ENCODE results near the gene PFDN5. TPM values are rescaled to one million over a fixed set of nuclear protein-coding genes. Genes with fewer than 3 reads are reported as not detected.

Gene PFDN5
- total and polyA plus RNA-seq, 4 donors, result 118 to 245 (median 206) TPM

DNA sequence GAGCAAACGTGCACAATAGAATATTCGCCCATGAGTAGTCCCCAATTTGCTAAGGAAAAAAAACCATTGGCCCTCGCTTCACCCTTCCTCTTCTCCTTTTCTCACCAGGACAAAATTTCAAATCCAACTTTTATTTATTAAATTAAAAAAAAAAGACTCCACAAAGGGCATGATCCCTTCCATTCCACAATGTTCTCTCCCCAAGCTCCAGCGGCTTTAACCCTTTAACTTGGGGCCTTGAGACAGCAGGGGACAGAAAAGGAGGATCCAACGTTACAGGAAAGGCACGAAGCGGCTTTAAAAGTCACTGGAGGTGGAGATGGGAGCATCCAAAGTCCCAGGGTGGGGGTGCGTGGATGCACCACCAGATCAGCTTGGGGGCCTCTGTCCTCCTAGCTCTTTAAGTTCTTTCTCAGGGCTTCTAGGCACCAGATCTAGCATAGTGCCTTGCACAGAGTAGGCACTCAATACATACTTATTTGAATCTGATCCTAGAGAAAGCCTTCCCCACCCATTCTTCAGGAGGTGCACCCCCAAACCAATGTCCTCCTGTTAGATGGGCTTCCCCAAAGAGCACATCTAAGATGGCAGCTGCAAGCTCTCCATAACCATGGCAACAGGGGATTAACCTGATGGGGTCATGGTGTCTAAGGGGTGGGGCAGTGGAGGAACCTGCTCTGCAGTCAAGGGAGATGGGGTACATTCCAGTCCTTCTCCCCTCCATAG lies 31.3 kb downstream of the PFDN5 start:
- no peak for TF ChIP-seq FOXA2 (IDR thresholded peaks at IDR 0.05)
- no peak for TF ChIP-seq HNF4A (conservative IDR thresholded peaks at IDR 0.05)
- no peak for TF ChIP-seq RAD21 (IDR thresholded peaks at IDR 0.05)
- TF ChIP-seq RXRA (IDR thresholded peaks at IDR 0.05), result no peak
- TF ChIP-seq FOXA1 (IDR thresholded peaks at IDR 0.05), result no peak
- no peak for TF ChIP-seq EGR1 (IDR thresholded peaks at IDR 0.05; ENCODE audit: low read depth in 2 of 2)
- TF ChIP-seq TAF1 (conservative IDR thresholded peaks at IDR 0.05), result no peak
- TF ChIP-seq HNF4G (IDR thresholded peaks at IDR 0.05), result no peak
- no peak for TF ChIP-seq NR2F2 (IDR thresholded peaks at IDR 0.05)
- TF ChIP-seq GABPA (IDR thresholded peaks at IDR 0.05 in 1 of 2, conservative IDR thresholded peaks at IDR 0.05 in 1 of 2), result no peak
- no peak for TF ChIP-seq ATF3 (IDR thresholded peaks at IDR 0.05)
- 85% methylated on average over 8 of the region's 8 CpGs for WGBS
- Histone ChIP-seq H3K27me3 (ENCODE audit: control insufficient read depth in 4 of 4, insufficient read depth in 4 of 4, low read length in 3 of 4) (no peaks in the 10 kb centered on the region), H3K9me3 (ENCODE audit: control insufficient read depth in 4 of 4, low read length in 3 of 4) (no peaks in the 10 kb centered on the region), H3K36me3 (ENCODE audit: control insufficient read depth in 4 of 4, insufficient read depth in 3 of 4, low read depth in 1 of 4, low read length in 3 of 4) (no peaks in the 10 kb centered on the region), H3K4me3 (ENCODE audit: low read depth in 1 of 3, low read length in 3 of 3) (no peak overlapping the region), H3K4me1 (ENCODE audit: control insufficient read depth in 4 of 4, insufficient read depth in 4 of 4, low read length in 3 of 4) (peaks cover 0 to 25% (median 15%) of the 10 kb centered on the region in 4 donors), H3K27ac (ENCODE audit: low read depth in 1 of 2, low read length in 2 of 2) (no peak overlapping the region), H3K9ac (ENCODE audit: low read depth in 1 of 2, low read length in 2 of 2) (no peak overlapping the region)
- DNase-seq (ENCODE audit: low spot score), result no peak

- no peak overlapping the region for H3K4me3 ChIP-seq (ENCODE audit: low read depth in 1 of 3, low read length in 3 of 3)
- DNase-seq (ENCODE audit: low spot score), result no peak
- H3K27me3 ChIP-seq (ENCODE audit: control insufficient read depth in 4 of 4, insufficient read depth in 4 of 4, low read length in 3 of 4), result no peaks in the 10 kb centered on the region
- WGBS, result 82% methylated on average over 3 of the region's 3 CpGs
- H3K9ac ChIP-seq (ENCODE audit: low read depth in 1 of 2, low read length in 2 of 2), result no peak overlapping the region
- no peak overlapping the region for H3K27ac ChIP-seq (ENCODE audit: low read depth in 1 of 2, low read length in 2 of 2)
- no peaks in the 10 kb centered on the region for H3K36me3 ChIP-seq (ENCODE audit: control insufficient read depth in 4 of 4, insufficient read depth in 3 of 4, low read depth in 1 of 4, low read length in 3 of 4)
- H3K4me1 ChIP-seq (ENCODE audit: control insufficient read depth in 4 of 4, insufficient read depth in 4 of 4, low read length in 3 of 4), result peaks cover 0 to 22% (median 12%) of the 10 kb centered on the region in 4 donors
- TF ChIP-seq CTCF (IDR thresholded peaks at IDR 0.05; ENCODE audit: low read depth, low read length, missing input control) (peak; percentile 27), RAD21 (IDR thresholded peaks at IDR 0.05) (peak; percentile 60 to 64), SP1 (IDR thresholded peaks at IDR 0.05) (no peak), RXRA (IDR thresholded peaks at IDR 0.05) (peak in 1 of 2 donors; percentile 14), ZBTB33 (IDR thresholded peaks at IDR 0.05) (no peak), EGR1 (IDR thresholded peaks at IDR 0.05; ENCODE audit: low read depth in 2 of 2) (no peak)
- H3K9me3 ChIP-seq (ENCODE audit: control insufficient read depth in 4 of 4, low read length in 3 of 4), result no peaks in the 10 kb centered on the region
Observed at GRCh38 chr12:53327435-53328042, 32.2 kb downstream of the PFDN5 start.

Measured in liver (tissue), 9 donors.